ACC112 (cell line): ENCODE data around the gene FAM20C.

Source experiments
- H2AFZ ChIP-seq: fragments of 200-600 bp; sonication (generic); one replicate; pipeline ENCODE4 v1.6.0; 2017; ENCODE audit warnings: antibody characterized with exemption, low read length; ENCODE audit not compliant: unreplicated experiment
- H3K27ac ChIP-seq: fragments of 200-600 bp; sonication (generic); 2 replicates; pipeline ENCODE4 v1.5.1; 2014; ENCODE audit warnings: low read depth, mild to moderate bottlenecking, antibody characterized with exemption, low read length, moderate library complexity
- H3K27me3 ChIP-seq: fragments of 200-600 bp; sonication (generic); 2 replicates; pipeline ENCODE4 v1.6.1; 2014; ENCODE audit warnings: mild to moderate bottlenecking, antibody characterized with exemption, low read length, moderate library complexity, mixed read lengths; ENCODE audit not compliant: insufficient read depth
- H3K36me3 ChIP-seq: fragments of 200-600 bp; sonication (generic); 2 replicates; pipeline ENCODE4 v1.6.1; 2016; ENCODE audit warnings: mild to moderate bottlenecking, antibody characterized with exemption, low read length, moderate library complexity, mixed read lengths; ENCODE audit not compliant: insufficient read depth
- H3K4me1 ChIP-seq: fragments of 200-600 bp; sonication (generic); one replicate; pipeline ENCODE4 v1.6.1; 2016; ENCODE audit warnings: low read length, mixed read lengths; ENCODE audit not compliant: insufficient read depth, unreplicated experiment, control insufficient read depth
- H3K4me3 ChIP-seq: fragments of 200-600 bp; sonication (generic); 2 replicates; pipeline ENCODE4 v1.5.1; 2014; ENCODE audit warnings: mild to moderate bottlenecking, low read depth, low read length
- H3K79me2 ChIP-seq: fragments of 200-600 bp; sonication (generic); one replicate; pipeline ENCODE4 v1.6.0; 2016; ENCODE audit warnings: low read length; ENCODE audit not compliant: control insufficient read depth, unreplicated experiment, insufficient read depth

FAM20C gene

DNA sequence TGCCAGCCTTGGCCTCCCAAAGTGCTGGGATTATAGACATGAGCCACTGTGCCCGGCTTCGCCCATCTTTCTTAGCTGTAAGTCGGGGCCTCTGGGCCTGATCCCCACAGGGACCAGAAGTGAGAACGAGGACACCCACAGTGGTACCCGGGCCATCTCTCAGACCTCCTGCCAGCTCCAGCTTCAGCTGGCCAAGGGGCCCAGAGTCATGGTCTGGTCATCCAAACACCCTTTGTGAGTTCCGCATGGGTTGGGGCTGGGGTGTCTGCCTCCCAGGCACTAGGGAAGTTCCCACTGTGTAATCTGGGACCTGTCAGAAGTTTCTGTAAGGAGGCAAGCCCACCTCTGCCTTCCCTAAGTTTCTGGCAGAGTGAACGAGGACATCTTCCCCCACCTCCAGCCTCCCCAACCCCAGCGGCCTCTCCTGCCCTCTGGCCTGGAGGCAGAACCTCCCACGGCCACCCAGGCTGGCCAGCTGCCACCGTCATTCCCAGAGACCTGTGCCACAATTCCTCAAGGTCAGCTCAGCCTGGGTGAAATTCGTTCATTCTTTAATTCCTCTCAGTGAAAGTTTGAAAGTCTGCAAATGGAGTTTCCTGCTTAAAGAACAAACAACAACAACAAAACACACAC lies 78.1 kb downstream of the FAM20C start:
- Histone ChIP-seq H3K36me3 (no peaks in the 10 kb centered on the region), H3K79me2 (no peaks in the 10 kb centered on the region), H3K4me1 (no peaks in the 10 kb centered on the region), H3K27me3 (no peaks in the 10 kb centered on the region), H3K27ac (no peak overlapping the region), H2AFZ (no peak overlapping the region), H3K4me3 (no peak overlapping the region)

DNA sequence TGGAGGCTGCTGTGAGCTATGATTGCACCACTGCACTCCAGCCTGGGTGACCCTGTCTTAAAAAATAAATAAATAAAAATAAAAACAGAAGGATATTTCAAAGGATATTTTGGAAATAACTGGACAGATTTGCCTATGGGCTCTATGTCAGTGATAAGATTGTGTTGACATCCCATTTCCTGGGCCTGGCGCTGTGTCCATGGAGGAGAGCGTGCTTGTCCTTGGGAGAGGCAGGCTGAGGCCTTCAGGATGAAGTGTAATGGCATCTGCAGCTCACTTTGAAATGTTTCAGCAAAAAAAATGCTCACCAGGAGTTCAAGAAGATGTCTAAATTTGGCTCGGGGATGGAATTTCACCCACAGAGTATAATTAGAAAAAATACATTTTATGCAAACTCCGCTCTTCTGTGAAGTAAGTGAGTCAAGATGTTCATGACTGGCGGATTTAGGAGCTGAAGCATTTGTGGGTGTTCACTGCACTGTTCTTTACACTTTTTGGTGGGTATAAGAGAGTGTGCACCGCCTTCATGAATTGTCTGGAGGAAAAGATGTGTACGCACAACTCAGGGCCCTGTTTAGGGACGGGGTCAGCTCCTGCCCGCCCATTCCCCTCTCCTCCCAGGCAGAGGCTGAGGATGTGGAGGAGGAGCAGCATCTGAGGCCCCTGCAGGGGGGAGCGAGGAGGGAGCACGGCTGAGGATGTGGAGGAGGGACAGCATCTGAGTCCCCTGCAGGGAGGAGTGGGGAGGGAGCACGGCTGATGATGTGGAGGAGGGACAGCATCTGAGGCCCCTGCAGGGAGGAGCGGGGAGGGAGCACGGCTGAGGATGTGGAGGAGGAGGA lies 79.1 kb downstream of the FAM20C start:
- no peaks in the 10 kb centered on the region for H3K36me3 ChIP-seq
- H3K4me3 ChIP-seq: no peak overlapping the region
- H3K27ac ChIP-seq: no peak overlapping the region
- H3K27me3 ChIP-seq: no peaks in the 10 kb centered on the region
- H2AFZ ChIP-seq: no peak overlapping the region
- no peaks in the 10 kb centered on the region for H3K4me1 ChIP-seq
- no peaks in the 10 kb centered on the region for H3K79me2 ChIP-seq

DNA sequence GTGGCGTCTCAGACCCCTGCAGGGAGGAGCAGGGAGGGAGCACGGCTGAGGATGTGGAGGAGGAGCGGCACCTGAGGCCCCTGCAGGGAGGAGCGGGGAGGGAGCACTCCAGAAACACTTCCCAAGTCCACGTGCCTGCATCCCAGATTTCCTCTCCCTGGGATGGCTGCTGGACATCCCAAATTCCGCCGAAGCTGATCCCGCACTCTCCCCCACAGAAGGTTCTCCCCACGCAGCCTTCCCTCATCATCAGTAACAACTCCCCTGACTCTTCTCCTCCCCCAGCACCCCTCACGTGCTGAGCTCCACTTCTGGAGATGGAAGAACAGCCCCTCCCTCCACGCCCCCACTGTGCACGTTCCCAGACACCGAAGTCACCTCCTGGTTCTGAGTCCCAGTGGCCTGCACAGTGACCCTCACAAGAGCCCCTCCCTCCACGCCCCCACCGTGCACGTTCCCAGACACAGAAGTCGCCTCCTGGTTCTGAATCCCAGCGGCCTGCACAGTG lies 79.8 kb downstream of the FAM20C start:
- Histone ChIP-seq H3K4me3 (no peak overlapping the region), H3K79me2 (no peaks in the 10 kb centered on the region), H3K27me3 (no peaks in the 10 kb centered on the region), H3K4me1 (no peaks in the 10 kb centered on the region), H2AFZ (no peak overlapping the region), H3K27ac (no peak overlapping the region), H3K36me3 (no peaks in the 10 kb centered on the region)

DNA sequence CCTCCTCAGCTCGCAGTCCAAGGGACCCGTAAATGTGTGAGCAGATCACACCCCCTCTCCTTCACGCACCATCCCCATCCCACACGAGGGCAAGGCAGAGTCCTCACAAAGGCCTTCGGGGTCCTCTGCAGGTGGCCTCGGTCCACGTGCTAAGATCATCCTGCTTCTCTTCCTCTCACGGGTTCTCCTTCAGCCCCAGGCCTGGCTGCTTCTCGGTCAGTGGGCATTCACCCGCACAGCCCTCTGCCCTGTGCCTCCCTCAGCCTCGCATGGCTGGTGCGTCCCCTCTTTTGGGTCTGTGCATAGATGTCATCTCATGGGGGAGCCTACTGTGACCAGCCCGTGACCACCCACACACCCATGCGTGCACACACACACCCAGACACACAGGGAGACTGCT lies 80.3 kb downstream of the FAM20C start:
- no peak overlapping the region for H3K4me3 ChIP-seq
- H3K36me3 ChIP-seq: no peaks in the 10 kb centered on the region
- no peaks in the 10 kb centered on the region for H3K79me2 ChIP-seq

DNA sequence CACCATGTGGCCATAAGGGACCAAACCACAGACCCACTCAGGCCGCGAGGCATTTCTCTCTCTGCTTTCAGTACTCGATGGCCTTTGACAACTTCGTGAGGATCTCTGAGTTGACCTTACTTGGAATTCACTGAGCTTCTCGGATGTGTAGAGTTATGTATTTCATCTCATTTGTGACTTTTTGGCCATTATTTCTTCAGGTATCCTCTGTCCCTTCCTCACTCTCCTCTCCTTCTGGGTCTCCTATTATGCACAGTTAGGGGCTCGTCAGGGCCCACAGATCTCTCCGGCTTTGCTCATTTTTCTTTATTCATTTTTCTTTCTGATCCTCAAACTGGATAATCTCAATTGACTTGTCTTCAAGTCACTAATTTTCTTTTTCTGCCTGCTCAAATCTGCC lies 81.0 kb downstream of the FAM20C start:
- Histone ChIP-seq H3K4me1 (no peaks in the 10 kb centered on the region), H3K36me3 (no peaks in the 10 kb centered on the region), H3K4me3 (no peak overlapping the region), H3K27ac (no peak overlapping the region), H3K27me3 (peaks cover 3% of the 10 kb centered on the region; the same call in 1 of the 2 replicates), H3K79me2 (no peaks in the 10 kb centered on the region), H2AFZ (no peak overlapping the region)

More for the DNA sequence above, 80.3 kb downstream of the FAM20C start:
- H3K27ac ChIP-seq: no peak overlapping the region
- H3K4me1 ChIP-seq: no peaks in the 10 kb centered on the region
- H2AFZ ChIP-seq: no peak overlapping the region
- H3K27me3 ChIP-seq: no peaks in the 10 kb centered on the region

DNA sequence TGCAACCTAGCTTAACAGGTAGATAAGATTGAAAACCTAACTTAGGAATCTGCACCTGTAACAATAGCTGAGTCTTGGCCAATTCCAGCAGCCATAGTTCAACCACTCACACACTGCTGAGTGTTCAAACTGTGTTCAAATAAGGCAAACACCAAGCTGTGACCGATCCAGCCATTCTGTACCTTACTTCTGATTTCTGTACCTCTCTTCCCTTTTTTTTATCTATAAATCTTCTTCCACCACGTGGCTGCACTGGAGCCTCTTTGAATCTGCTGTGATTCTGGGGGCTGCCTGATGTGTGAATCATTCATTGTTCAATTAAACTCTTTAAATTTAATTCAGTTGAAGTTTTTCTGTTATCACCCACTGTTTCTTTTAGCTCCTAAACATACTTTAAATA lies 81.9 kb downstream of the FAM20C start:
- H3K36me3 ChIP-seq: no peaks in the 10 kb centered on the region
- H3K4me1 ChIP-seq: no peaks in the 10 kb centered on the region
- H3K79me2 ChIP-seq: no peaks in the 10 kb centered on the region
- H3K27me3 ChIP-seq: peaks cover 3% of the 10 kb centered on the region; the same call in 1 of the 2 replicates
- H3K4me3 ChIP-seq: no peak overlapping the region
- no peak overlapping the region for H3K27ac ChIP-seq
- no peak overlapping the region for H2AFZ ChIP-seq

DNA sequence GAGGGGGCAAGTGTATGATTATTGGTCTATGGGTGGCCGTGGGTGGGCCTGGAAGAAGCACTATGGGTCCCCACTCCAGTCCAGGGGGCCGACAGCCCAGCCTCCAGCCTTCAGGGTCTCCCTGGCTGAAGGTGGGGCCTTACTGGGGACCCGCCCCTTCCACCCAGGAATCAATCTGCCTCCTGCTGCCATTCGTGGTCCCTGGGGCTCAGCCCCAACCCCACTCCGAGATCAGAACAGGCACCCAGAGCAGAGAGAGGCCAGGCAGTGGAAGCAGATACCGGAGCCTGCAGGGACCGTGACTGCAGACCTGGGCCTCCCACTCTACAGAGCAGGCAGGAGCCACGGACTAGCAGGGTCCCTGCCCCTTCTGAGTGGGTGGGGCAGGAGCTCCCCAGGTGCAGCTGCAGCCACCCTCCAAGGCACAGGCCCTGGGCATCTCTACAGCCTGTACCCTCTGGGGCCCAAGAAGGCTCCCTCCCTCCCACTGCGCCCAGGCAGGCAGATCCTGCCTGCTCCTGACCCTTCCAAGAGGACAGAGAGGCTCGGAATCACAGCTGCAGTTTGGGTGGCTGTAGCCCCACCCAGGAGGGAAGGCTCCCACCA lies 84.0 kb downstream of the FAM20C start:
- Histone ChIP-seq H3K36me3 (no peaks in the 10 kb centered on the region), H3K4me3 (no peak overlapping the region), H3K27ac (no peak overlapping the region), H2AFZ (no peak overlapping the region), H3K4me1 (no peaks in the 10 kb centered on the region), H3K27me3 (peaks cover 3% of the 10 kb centered on the region; the same call in 1 of the 2 replicates), H3K79me2 (no peaks in the 10 kb centered on the region)

DNA sequence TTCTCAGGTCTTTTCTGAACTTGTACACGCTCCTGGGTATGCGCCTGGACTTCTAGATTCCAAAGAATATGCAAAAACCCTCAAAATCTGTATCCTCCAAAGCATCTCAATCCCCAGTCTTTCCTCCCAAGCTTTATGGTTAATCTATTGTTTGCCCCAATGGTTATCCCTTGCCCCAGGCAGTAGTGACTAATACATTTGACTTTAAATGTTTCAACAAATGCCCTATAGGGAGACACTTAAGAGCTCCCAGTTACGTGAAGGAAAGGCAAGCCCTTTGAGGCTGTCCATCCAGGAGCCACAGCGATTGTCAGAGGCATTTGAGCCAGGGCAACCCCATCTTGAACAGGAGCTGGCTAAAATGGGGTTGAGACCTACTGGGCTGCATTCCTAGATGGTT lies 84.9 kb downstream of the FAM20C start:
- Histone ChIP-seq H3K4me1 (no peaks in the 10 kb centered on the region), H3K79me2 (no peaks in the 10 kb centered on the region), H3K27ac (no peak overlapping the region), H3K4me3 (no peak overlapping the region), H3K36me3 (no peaks in the 10 kb centered on the region), H2AFZ (no peak overlapping the region), H3K27me3 (peaks cover 3% of the 10 kb centered on the region; the same call in 1 of the 2 replicates)

DNA sequence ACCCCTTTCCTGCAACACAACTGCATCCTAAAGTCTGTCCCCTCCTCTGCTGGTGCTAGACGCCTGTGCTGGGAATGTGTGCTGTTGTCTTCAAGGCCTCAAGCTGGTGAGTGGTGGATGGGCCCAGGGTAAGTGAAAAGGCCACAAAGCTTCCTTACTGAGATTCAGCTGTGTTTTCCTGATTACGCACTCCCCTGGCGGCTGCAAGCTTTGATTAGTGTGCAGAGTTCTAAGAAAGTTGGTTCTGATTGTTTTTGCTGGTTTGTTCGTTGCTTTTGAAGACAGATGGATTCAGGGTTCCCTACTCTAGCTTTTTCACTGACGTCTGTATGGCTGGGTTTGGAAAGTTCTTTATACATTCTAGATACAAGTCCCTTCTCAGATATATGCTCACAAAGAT lies 85.7 kb downstream of the FAM20C start:
- Histone ChIP-seq H3K36me3 (no peaks in the 10 kb centered on the region), H2AFZ (no peak overlapping the region), H3K4me3 (no peak overlapping the region), H3K27me3 (peaks cover 3% of the 10 kb centered on the region; the same call in 1 of the 2 replicates), H3K4me1 (no peaks in the 10 kb centered on the region), H3K27ac (no peak overlapping the region), H3K79me2 (no peaks in the 10 kb centered on the region)

DNA sequence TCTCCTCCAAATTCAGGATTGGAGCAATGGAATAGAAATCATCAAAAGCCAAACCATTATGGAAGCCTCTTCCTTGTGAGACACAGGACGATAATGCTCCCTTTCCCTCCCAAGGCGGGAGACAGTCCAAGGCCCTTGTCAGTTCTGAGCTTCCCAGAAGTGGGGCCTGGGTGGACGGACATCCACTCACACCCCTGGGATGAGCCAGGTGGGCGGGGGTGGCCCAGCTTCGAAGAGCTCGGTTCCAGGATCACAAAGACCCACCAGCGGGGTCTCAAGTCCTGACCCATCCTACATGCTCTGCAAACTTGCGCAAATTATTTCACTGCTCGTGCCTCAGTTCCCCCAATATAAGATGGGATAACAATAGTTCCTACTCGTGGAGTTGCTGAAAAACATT lies 87.5 kb downstream of the FAM20C start:
- H2AFZ ChIP-seq: no peak overlapping the region
- H3K27me3 ChIP-seq: peaks cover 5% of the 10 kb centered on the region; the same call in 1 of the 2 replicates
- H3K27ac ChIP-seq: no peak overlapping the region
- H3K79me2 ChIP-seq: no peaks in the 10 kb centered on the region
- no peaks in the 10 kb centered on the region for H3K4me1 ChIP-seq
- no peaks in the 10 kb centered on the region for H3K36me3 ChIP-seq
- H3K4me3 ChIP-seq: no peak overlapping the region
